GM21825 (cell line): ENCODE measurements around the gene MCF2L2.

Experiments used
- ATAC-seq: cut with Tn5 transposase; IDR thresholded peaks from one replicate; pipeline ENCODE4 v1.9.1; 2021; ENCODE audit warnings: mild to moderate bottlenecking, moderate library complexity; ENCODE audit not compliant: unreplicated experiment

MCF2L2 gene

DNA sequence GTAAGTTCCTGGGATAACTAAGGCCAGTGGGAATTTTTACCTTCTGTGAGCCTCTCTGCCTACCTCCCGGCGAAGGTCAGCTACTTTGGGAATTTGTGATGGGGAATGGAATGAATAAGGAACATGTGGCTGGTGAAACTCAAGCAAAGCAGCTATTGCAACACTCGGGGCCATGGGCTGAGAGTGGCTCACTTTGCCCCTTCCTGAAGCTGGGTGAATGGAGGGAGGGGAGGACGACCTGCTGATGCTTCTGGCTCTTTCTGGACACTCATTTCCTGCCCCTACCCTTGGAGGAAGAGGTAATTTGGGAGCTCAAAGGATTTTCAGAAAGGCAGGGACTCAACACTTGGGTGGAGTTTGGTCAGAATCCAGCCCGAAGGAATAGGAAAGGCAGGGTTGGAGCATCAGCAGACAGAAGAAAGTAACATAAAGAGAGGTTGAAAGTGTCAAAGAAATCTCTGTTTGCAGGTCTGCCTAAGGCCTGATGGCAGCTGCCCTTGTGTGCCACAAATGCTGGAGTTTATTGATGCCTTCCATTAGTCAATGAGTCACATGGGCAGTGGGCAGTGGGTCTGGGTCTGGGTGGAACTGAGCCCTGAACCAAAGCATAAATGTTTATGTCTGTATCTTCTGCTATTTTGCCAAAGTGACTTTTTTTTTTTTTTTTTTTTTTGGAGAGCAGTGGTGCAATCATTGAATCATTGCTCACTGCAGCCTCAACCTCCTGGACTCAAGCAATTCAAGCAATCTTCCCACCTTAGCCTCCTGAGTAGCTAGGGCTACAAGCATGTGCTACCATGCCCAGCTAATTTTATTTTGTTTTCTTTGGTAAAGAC, 278.3 kb downstream of the MCF2L2 start:
- no peak for ATAC-seq

DNA sequence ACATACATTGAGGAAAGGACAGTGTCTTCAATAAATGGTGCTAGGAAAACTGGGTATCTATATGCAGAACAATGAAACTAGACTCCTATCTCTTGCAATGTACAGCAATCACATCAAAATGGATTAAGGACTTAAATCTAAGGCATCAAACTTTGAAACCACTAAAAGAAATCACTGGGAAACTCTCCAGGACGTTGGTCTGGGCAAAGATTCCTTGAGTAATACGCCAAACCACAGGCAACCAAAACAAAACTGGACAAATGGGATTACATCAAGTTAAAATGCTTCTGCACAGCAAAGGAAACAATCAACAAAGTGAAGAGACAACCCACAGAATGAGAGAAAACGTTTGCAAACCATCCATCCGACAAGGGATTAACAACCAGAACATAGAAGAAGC, 280.4 kb downstream of the MCF2L2 start:
- no peak for ATAC-seq

DNA sequence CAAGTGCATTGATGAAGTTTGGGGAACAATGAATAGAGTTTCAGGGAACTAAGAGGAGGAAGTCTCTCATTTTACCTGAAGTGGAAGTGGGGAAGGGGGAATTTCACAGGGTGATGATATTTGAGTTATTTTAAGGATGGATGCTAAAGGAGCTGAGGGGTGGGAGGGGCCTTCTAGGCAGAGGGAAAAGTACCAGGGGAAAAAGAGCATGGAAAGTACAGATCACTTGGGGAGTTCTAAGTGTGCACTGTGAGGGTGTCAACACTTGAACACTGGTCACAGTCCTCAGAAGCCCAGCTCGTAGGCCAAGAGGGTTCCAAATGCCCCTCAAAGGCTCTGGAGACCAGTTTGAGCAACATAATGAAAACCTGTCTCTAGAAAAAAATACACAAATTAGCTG, 284.1 kb downstream of the MCF2L2 start:
- no peak for ATAC-seq

DNA sequence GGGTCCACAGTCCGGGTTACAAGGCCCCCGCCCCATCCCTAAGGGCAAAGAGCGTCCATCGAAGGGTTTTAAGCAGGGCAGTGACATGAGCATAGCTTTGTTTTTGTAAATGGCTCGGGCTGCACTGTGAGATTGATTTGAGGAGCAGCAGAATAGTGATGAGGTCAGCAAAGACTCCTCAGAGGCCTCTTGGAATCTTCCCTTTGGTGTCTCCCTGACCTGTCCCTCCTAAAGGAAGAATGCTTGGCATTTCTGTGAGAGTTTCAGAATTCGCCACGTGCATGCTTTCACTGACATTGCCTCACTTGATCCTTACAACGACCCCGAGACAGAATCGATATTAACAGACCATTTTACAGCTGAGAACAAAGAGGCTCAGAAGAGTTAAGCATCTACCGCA, 286.2 kb downstream of the MCF2L2 start:
- ATAC-seq: no peak

DNA sequence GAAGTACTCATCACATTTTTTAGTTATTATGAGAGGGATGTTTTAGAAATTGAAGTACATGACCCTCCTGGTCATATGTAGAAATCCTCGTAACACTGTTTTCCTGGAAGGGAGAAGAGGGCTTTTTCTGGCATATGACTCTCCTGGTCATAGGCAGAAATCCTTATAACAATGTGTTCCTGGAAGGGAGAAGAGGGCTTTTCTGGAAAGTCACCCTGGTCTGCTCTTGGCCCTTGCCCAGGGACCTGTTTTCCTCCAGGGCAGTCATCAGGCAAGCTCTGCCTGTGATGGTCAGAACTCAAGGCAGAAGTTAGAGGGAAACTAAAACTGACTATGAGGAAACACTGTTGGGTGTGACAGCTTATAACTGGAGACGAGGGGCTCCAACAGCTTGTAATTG, 293.6 kb downstream of the MCF2L2 start:
- no peak for ATAC-seq

DNA sequence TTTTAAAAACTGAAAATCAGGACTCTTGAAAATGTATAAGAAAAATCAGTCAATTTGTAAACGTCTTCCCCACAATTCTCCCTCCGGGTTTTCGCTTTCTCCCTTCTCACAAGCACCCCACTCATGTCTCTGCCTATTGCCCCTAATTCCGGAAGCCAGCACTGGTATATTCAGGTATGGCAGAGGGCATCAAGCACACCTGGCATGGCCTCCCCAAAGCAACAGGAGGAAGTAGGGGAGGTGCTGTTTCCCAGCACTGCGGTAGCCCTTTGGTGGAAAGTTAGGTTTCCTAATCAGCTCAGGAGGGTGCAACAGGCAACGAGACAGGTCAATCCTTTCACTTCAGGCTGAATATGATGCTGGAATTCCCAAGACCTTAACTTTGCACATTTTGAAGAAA, 296.0 kb downstream of the MCF2L2 start:
- ATAC-seq: no peak

DNA sequence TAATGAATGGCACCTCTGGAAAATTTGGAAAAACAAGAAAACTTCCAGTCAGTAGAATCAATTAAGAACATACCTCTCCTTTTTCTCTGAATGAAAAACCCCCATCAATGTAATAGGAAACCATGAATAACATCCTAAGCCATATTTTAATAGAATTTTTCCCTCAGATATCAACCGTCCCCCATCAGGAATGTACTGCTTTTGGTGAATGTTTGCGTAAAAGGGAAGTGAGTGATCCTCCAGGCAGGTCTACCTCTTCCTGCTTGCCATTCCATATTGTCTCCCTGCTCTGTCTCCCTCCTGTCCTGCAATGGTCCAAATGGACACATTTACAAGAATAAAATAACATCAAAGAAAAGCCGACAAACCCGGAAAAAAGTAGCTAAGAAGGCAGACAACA, 296.7 kb downstream of the MCF2L2 start:
- ATAC-seq: no peak

DNA sequence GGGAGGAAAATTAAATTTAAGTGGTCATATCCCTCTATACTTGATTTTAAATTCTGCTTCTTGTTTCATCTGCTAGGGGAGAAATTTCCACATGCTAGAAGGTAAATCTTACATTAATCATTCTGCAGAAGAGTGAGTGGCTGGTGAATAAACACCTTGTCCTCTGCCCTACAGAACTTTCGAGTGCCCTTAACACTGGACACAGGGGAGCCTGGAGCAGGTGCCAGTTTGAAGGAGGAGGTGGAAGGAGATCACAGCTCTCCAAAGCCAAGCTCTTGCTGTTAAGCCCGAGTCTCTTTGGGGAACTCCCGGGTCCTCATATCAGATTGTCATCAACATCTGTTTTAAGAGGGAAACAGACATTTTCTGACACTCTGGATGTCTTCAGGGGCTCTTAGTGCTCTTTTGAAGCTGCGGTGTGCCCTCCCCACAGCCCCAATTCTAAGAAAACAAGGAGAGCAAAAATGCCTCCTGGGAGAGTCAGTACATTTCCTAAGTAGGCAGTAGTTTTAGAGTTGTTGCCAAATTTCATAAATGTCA, 297.2 kb downstream of the MCF2L2 start:
- ATAC-seq: no peak

DNA sequence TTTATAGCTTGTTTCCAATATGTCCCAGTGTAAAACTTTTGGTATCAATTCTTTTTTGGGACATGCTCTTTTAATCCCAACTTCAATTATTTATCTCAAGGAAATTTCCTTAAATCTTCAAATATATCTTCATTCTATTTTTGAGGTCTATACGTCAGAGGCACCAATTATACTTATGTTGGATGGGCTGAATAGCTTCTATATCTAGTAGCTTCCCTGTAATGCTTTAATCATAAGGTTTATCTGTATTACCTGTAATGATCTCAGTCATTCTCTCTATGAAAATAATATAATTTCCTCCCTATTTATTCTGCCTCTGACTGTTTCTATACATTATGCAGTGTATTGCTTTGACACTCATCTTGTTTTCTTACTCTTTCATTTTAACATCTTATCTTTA, 299.2 kb downstream of the MCF2L2 start:
- ATAC-seq: no peak

DNA sequence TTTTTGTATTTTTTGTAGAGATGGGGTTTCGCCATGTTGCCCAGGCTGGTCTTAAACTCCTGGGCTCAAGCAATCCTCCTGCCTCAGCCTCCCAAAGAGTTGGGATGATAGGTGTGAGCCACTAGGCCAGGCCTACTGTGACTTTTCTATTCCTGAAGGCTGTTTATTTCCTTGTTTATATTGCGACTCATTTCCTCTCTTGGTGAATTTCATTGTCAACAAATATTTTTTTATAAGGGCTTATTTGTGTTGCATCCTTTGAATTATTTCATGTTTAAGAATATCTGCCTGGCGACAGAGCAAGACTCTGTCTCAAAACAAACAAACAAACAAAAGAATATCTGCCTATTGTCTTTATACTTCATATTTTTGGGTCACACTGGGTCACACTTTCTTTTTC, 299.7 kb downstream of the MCF2L2 start:
- ATAC-seq: no peak
